Measurements from ENCODE around the gene SLFN12.
"Not testable (repeated sequence)": the region's sequence is repeated elsewhere in the genome, so short reads cannot be mapped to it uniquely, and the experiment has no call there.

The SLFN12 gene

GRCh38 chr17:35406568-35406967 lies 25.7 kb downstream of the SLFN12 start:
- H3K4me3 ChIP-seq, result no peak overlapping the region
- peaks cover 36 to 44% (median 42%) of the 10 kb centered on the region in 3 donors for H3K36me3 ChIP-seq
- no peaks in the 10 kb centered on the region for H3K9me3 ChIP-seq
- no peaks in the 10 kb centered on the region for H3K27me3 ChIP-seq
- H3K4me1 ChIP-seq, result no peaks in the 10 kb centered on the region
- DNase-seq, result no peak
- TF ChIP-seq CTCF (IDR thresholded peaks at IDR 0.05), result no peak
- intact Hi-C loops (cut with DNase I; ENCODE audit: low total_unique reads), result no loop called here
- no peak overlapping the region for H3K27ac ChIP-seq

DNA sequence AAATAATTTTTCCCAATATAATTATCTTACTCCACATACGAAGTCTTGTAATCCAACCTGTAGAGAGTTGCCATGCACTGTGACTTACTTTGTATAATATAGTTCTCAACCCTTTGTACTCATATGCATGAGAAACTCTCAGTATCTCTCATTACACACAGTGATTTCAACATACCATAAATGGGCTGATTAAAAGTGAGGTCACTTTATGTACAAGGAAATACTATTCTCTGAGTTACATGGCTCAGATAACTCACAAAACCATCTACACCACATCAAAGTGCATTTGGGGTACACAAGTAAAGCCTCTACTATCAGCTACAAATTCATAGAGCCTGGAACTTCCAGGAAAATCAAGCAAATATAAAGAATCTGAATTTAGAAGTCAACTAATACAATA lies 27.9 kb downstream of the SLFN12 start:
- H3K4me1 ChIP-seq, result no peaks in the 10 kb centered on the region
- H3K9me3 ChIP-seq, result no peaks in the 10 kb centered on the region
- H3K36me3 ChIP-seq, result peaks cover 14 to 26% (median 23%) of the 10 kb centered on the region in 3 donors
- H3K4me3 ChIP-seq, result no peak overlapping the region
- no peaks in the 10 kb centered on the region for H3K27me3 ChIP-seq
- intact Hi-C loops (cut with DNase I; ENCODE audit: low total_unique reads), result no loop called here
- DNase-seq, result no peak
- H3K27ac ChIP-seq, result no peak overlapping the region
- no peak for TF ChIP-seq CTCF (IDR thresholded peaks at IDR 0.05)

DNA sequence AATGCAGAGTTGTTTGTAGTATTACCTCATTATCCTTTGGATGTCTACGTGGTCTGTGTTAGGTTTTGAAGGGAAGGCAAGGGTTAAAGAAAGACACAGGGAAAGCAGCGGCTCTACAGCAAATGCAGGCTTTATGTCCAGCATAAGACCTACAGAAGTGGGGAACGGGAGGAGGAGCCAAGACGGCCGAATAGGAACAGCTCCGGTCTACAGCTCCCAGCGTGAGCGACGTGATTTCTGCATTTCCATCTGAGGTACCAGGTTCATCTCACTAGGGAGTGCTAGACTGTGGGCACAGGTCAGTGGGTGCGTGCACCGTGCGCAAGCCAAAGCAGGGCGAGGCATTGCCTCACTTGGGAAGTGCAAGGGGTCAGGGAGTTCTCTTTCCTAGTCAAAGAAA lies 38.5 kb downstream of the SLFN12 start:
- DNase-seq; H3K4me1 ChIP-seq; H3K4me3 ChIP-seq; H3K27ac ChIP-seq; H3K27me3 ChIP-seq; intact Hi-C loops (cut with DNase I; ENCODE audit: low total_unique reads); H3K9me3 ChIP-seq; H3K36me3 ChIP-seq: not testable (repeated sequence)

GRCh38 chr17:35390663-35391062 lies 41.6 kb downstream of the SLFN12 start:
- H3K4me1 ChIP-seq, result no peaks in the 10 kb centered on the region
- no peaks in the 10 kb centered on the region for H3K27me3 ChIP-seq
- intact Hi-C loops (cut with DNase I; ENCODE audit: low total_unique reads), result no loop called here
- DNase-seq, result no peak
- no peak overlapping the region for H3K4me3 ChIP-seq
- H3K36me3 ChIP-seq, result no peaks in the 10 kb centered on the region
- no peak for TF ChIP-seq CTCF (IDR thresholded peaks at IDR 0.05)
- no peak overlapping the region for H3K27ac ChIP-seq
- H3K9me3 ChIP-seq, result peaks cover 0 to 19% (median 3%) of the 10 kb centered on the region in 3 donors

DNA sequence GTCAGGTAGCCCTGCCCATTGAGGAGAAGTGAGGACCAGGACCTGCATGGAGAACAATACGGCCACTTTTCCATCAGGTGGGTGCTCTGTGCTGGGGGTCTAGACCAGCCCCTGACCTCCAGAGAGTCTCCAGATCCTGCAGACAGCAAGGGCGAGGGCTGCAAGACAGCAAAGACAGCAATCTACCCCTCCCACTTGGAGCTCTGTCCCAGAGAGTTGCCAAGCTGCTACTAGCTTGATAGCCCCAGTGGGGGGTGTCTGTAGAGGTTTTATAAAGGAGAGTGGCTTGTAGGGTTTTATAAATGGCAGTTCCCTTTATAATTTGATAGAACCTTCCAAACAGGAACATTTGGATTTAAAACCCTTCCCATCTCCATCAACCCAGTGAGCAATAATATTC lies 42.1 kb downstream of the SLFN12 start:
- intact Hi-C loops (cut with DNase I; ENCODE audit: low total_unique reads), result no loop called here
- Histone ChIP-seq H3K27ac (no peak overlapping the region), H3K4me1 (no peaks in the 10 kb centered on the region), H3K4me3 (no peak overlapping the region), H3K27me3 (no peaks in the 10 kb centered on the region), H3K36me3 (no peaks in the 10 kb centered on the region), H3K9me3 (peaks cover 0 to 19% (median 3%) of the 10 kb centered on the region in 3 donors)
- TF ChIP-seq CTCF (IDR thresholded peaks at IDR 0.05), result no peak
- DNase-seq, result no peak

DNA sequence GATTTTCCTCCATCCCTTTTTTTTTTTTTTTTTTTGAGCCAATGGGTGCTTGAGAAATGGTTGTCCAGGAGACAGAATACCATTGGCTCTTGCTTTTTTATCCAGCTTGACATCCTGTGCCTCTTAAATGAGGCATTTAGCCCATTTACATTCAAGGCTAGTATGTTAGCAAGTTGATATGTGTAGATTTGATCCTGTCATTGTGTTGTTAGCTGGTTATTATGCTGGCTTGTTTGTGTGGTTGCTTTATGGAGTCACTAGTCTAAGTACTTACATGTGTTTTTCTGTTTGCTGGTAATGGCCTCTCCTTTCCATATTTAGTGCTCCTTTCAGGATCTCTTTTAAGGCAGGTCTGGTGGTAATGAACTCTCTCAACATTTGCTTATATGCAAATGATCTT lies 44.8 kb downstream of the SLFN12 start:
- Histone ChIP-seq H3K4me3 (no peak overlapping the region), H3K27me3 (no peaks in the 10 kb centered on the region), H3K9me3 (peaks cover 0 to 29% (median 3%) of the 10 kb centered on the region in 3 donors), H3K27ac (no peak overlapping the region), H3K36me3 (no peaks in the 10 kb centered on the region), H3K4me1 (no peaks in the 10 kb centered on the region)
- no peak for DNase-seq
- intact Hi-C loops (cut with DNase I; ENCODE audit: low total_unique reads), result no loop called here
- TF ChIP-seq CTCF (IDR thresholded peaks at IDR 0.05), result no peak
